OCI-LY7 (cell line): ENCODE results near the gene CASQ1. TPM values are rescaled to one million over a fixed set of nuclear protein-coding genes. Genes with fewer than 3 reads are reported as not detected.

Source experiments
- BruUV-seq: library from RNA; stranded (reverse); fragments of 400-500 nt; replicated peaks from 2 replicates; lab custom pipeline; 2021; lab: Mats Ljungman, UMichigan
- CTCF ChIA-PET: fragments of 300-600 bp; sonication (Branson Sonifier 250); formaldehyde crosslinking; loops from one replicate; lab custom pipeline; 2022; ENCODE audit warnings: antibody characterized with exemption; ENCODE audit not compliant: unreplicated experiment; lab: Charles Lee
- POLR2A ChIA-PET: fragments of 300-600 bp; sonication (Branson Sonifier 250); formaldehyde crosslinking; loops from one replicate; lab custom pipeline; 2022; ENCODE audit warnings: antibody characterized with exemption; lab: Charles Lee
- DNase-seq: peaks from one replicate; pipeline ENCODE4 v3.0.0-alpha.2; 2015; ENCODE audit warnings: low spot score
- H2AFZ ChIP-seq: fragments of 200-600 bp; sonication (generic), shearing (Covaris generic); 2 replicates; pipeline ENCODE4 v1.6.1; 2014; ENCODE audit warnings: mild to moderate bottlenecking, antibody characterized with exemption, low read length, moderate library complexity
- H3K27ac ChIP-seq: fragments of 200-600 bp; sonication (generic); 2 replicates; pipeline ENCODE4 v1.5.1; 2014; ENCODE audit warnings: mixed run types, low read depth, mild to moderate bottlenecking, moderate library complexity, low read length, inconsistent platforms; ENCODE audit not compliant: poor library complexity, severe bottlenecking
- H3K36me3 ChIP-seq: fragments of 200-600 bp; sonication (generic); 2 replicates; pipeline ENCODE4 v1.6.1; 2014; ENCODE audit warnings: mild to moderate bottlenecking, antibody characterized with exemption, low read length, moderate library complexity, mixed read lengths; ENCODE audit not compliant: insufficient read depth
- H3K4me1 ChIP-seq: fragments of 200-600 bp; sonication (generic); 2 replicates; pipeline ENCODE4 v1.5.1; 2014; ENCODE audit warnings: mild to moderate bottlenecking, low read length; ENCODE audit not compliant: insufficient read depth, poor library complexity, severe bottlenecking
- H3K4me2 ChIP-seq: fragments of 200-600 bp; sonication (generic); 2 replicates; pipeline ENCODE4 v1.6.1; 2014; ENCODE audit warnings: mild to moderate bottlenecking, low read length
- H3K4me3 ChIP-seq: fragments of 200-600 bp; sonication (generic); 2 replicates; pipeline ENCODE4 v1.5.1; 2014; ENCODE audit warnings: mild to moderate bottlenecking, low read depth, low read length; ENCODE audit not compliant: poor library complexity, severe bottlenecking
- H3K79me2 ChIP-seq: fragments of 200-600 bp; sonication (generic); 2 replicates; pipeline ENCODE4 v1.6.1; 2016; ENCODE audit warnings: low read depth, mild to moderate bottlenecking, low read length, moderate library complexity, mixed read lengths; ENCODE audit not compliant: insufficient read depth
- H3K9me2 ChIP-seq: fragments of 200-600 bp; sonication (generic); 2 replicates; pipeline ENCODE4 v1.6.1; 2016; ENCODE audit warnings: mild to moderate bottlenecking, low read length, mixed read lengths; ENCODE audit not compliant: insufficient read depth
- H3K9me3 ChIP-seq: fragments of 200-600 bp; sonication (generic); 2 replicates; pipeline ENCODE4 v1.6.1; 2014; ENCODE audit warnings: mild to moderate bottlenecking, mixed run types, low read length, mixed read lengths
- H4K20me1 ChIP-seq: fragments of 200-600 bp; sonication (generic); 2 replicates; pipeline ENCODE4 v1.6.1; 2014; ENCODE audit warnings: mild to moderate bottlenecking, antibody characterized with exemption, low read length, moderate library complexity, mixed read lengths; ENCODE audit not compliant: insufficient read depth
- CTCF ChIP-seq: fragments of 200-600 bp; sonication (generic); conservative IDR thresholded peaks from 2 replicates; pipeline ENCODE4 v1.5.1; 2014; ENCODE audit warnings: mild to moderate bottlenecking, antibody characterized with exemption, low read length, moderate library complexity, mixed read lengths
- EZH2phosphoT487 ChIP-seq: fragments of 200-600 bp; sonication (generic); IDR thresholded peaks from 2 replicates; pipeline ENCODE4 v1.6.1; 2018; ENCODE audit warnings: low read depth, borderline replicate concordance, mild to moderate bottlenecking, mixed run types, antibody characterized with exemption, low read length, moderate library complexity, mixed read lengths
- intact Hi-C: fragments of 100-400 bp; cut with micrococcal nuclease; formaldehyde crosslinking; loops from one replicate; pipeline ENCODE4 v1.10.0; 2022; ENCODE audit not compliant: unreplicated experiment
- total RNA-seq, 2 experiments: library from RNA; depleted of rRNA in 1 of 2; stranded (reverse); fragments of >200 nt in 1 of 2; shearing (Covaris generic) in 1 of 2; gene quantifications; 2 replicates each; pipeline ENCODE4 v1.2.3, GENCODE V29; 2014 to 2022

The CASQ1 gene
- total RNA-seq, 2 experiments from 2014 or later: not detected

- no peaks in the 10 kb centered on the region for H3K9me3 ChIP-seq
- ChIA-PET CTCF (no interaction called here), POLR2A (interaction anchor here (0.6 to 1.6 kb wide), 3 partner anchors 8 to 75 kb away, joined by 3 to 7 read pairs (median 6); no protein-coding TSS in a partner anchor)
- H3K9me2 ChIP-seq: no peaks in the 10 kb centered on the region
- TF ChIP-seq CTCF (no peak), EZH2phosphoT487 (no peak)
- H2AFZ ChIP-seq: no peak overlapping the region
- H3K4me1 ChIP-seq: no peaks in the 10 kb centered on the region
- no peak overlapping the region for H3K4me2 ChIP-seq
- intact Hi-C loops: no loop called here
- no peaks in the 10 kb centered on the region for H3K79me2 ChIP-seq
- peaks cover 98% of the 10 kb centered on the region for H3K36me3 ChIP-seq
- H3K4me3 ChIP-seq: no peak overlapping the region
- no peak overlapping the region for H3K27ac ChIP-seq
- no peaks in the 10 kb centered on the region for H4K20me1 ChIP-seq
- no TSS peak for BruUV-seq
- DNase-seq: no peak
These were observed 30.7 kb downstream of the CASQ1 start for GRCh38 chr1:160221089-160221488.

- TF ChIP-seq CTCF (no peak), EZH2phosphoT487 (no peak)
- H3K36me3 ChIP-seq: peaks cover 100% of the 10 kb centered on the region
- no TSS peak for BruUV-seq
These were observed 32.2 kb downstream of the CASQ1 start for GRCh38 chr1:160222546-160222945.

GRCh38 chr1:160224606-160225005, 34.2 kb downstream of the CASQ1 start:
- CTCF ChIA-PET: interaction anchor here (0.5 kb wide), 1 partner anchor 178 kb away, joined by 3 read pairs; no protein-coding TSS in a partner anchor
- Histone ChIP-seq H3K79me2 (no peaks in the 10 kb centered on the region), H2AFZ (no peak overlapping the region), H3K27ac (no peak overlapping the region), H3K4me1 (no peaks in the 10 kb centered on the region), H3K9me3 (no peaks in the 10 kb centered on the region), H3K9me2 (no peaks in the 10 kb centered on the region), H3K36me3 (peaks cover 99% of the 10 kb centered on the region), H3K4me3 (no peak overlapping the region), H4K20me1 (no peaks in the 10 kb centered on the region), H3K4me2 (no peak overlapping the region)
- DNase-seq: no peak
- POLR2A ChIA-PET: no interaction called here
- intact Hi-C loops: no loop called here
- no peak for TF ChIP-seq CTCF
- no peak for TF ChIP-seq EZH2phosphoT487
- BruUV-seq: no TSS peak

More at GRCh38 chr1:160222546-160222945, 32.2 kb downstream of the CASQ1 start:
- Histone ChIP-seq H3K4me1 (no peaks in the 10 kb centered on the region), H2AFZ (no peak overlapping the region), H3K79me2 (no peaks in the 10 kb centered on the region), H3K4me3 (no peak overlapping the region), H3K4me2 (no peak overlapping the region), H4K20me1 (no peaks in the 10 kb centered on the region), H3K9me3 (no peaks in the 10 kb centered on the region), H3K27ac (no peak overlapping the region), H3K9me2 (no peaks in the 10 kb centered on the region)
- no peak for DNase-seq
- intact Hi-C loops: no loop called here
- POLR2A ChIA-PET: interaction anchor here (1.3 kb wide), 1 partner anchor 11 kb away, joined by 3 read pairs; no protein-coding TSS in a partner anchor
- CTCF ChIA-PET: no interaction called here
